ENCODE data around the gene MRPL19. TPM values are rescaled to one million over a fixed set of nuclear protein-coding genes. Genes with fewer than 3 reads are reported as not detected.

MRPL19 gene
- total RNA-seq, 1 donor from 2014 or later, result 43.9 TPM

GRCh38 chr2:75603477-75603876 is 43.1 kb upstream of the MRPL19 start:
- TF ChIP-seq CTCF (conservative IDR thresholded peaks at IDR 0.05; ENCODE audit: low read depth, low read length), result no peak
- H3K4me3 ChIP-seq (ENCODE audit: low read depth, low read length), result no peak overlapping the region
- DNase-seq (ENCODE audit: low read depth), result no peak

GRCh38 chr2:75604484-75604883 is 42.1 kb upstream of the MRPL19 start:
- TF ChIP-seq CTCF (conservative IDR thresholded peaks at IDR 0.05; ENCODE audit: low read depth, low read length), result no peak
- peak; percentile 69 for DNase-seq (ENCODE audit: low read depth)
- H3K4me3 ChIP-seq (ENCODE audit: low read depth, low read length), result no peak overlapping the region

GRCh38 chr2:75605770-75606529 is 40.6 kb upstream of the MRPL19 start:
- no peak overlapping the region for H3K4me3 ChIP-seq (ENCODE audit: low read depth, low read length)
- TF ChIP-seq CTCF (conservative IDR thresholded peaks at IDR 0.05; ENCODE audit: low read depth, low read length), result peak; percentile 59
- DNase-seq (ENCODE audit: low read depth), result peak; percentile 99

- DNase-seq (ENCODE audit: low read depth), result peak; percentile 61
- TF ChIP-seq CTCF (conservative IDR thresholded peaks at IDR 0.05; ENCODE audit: low read depth, low read length), result no peak
- H3K4me3 ChIP-seq (ENCODE audit: low read depth, low read length), result peak overlapping the region; percentile 12
Measured at GRCh38 chr2:75606761-75607399, 39.7 kb upstream of the MRPL19 start.

GRCh38 chr2:75607400-75607798 is 39.2 kb upstream of the MRPL19 start:
- no peak overlapping the region for H3K4me3 ChIP-seq (ENCODE audit: low read depth, low read length)
- TF ChIP-seq CTCF (conservative IDR thresholded peaks at IDR 0.05; ENCODE audit: low read depth, low read length), result no peak
- DNase-seq (ENCODE audit: low read depth), result no peak

GRCh38 chr2:75607988-75608683 is 38.4 kb upstream of the MRPL19 start:
- TF ChIP-seq CTCF (conservative IDR thresholded peaks at IDR 0.05; ENCODE audit: low read depth, low read length), result no peak
- peak; percentile 85 for DNase-seq (ENCODE audit: low read depth)
- no peak overlapping the region for H3K4me3 ChIP-seq (ENCODE audit: low read depth, low read length)
